GM12878 (cell line): Measurements from ENCODE around the gene AOPEP. TPM values are rescaled to one million over a fixed set of nuclear protein-coding genes. Genes with fewer than 3 reads are reported as not detected.

Experiments
- ATAC-seq: fragments of 200-7000 bp; cut with Tn5 transposase; 3 replicates; pipeline ENCODE4 v1.9.1; 2020; ENCODE audit warnings: mild to moderate bottlenecking, moderate library complexity
- BruUV-seq: library from RNA; stranded (reverse); fragments of 400-500 nt; replicated peaks from 2 replicates; lab custom pipeline; 2021; lab: Mats Ljungman, UMichigan
- CTCF ChIA-PET: fragments of 300-600 bp; sonication (Branson Sonifier 250); formaldehyde crosslinking; extraction: SDS; loops from one replicate; lab custom pipeline; 2021; ENCODE audit warnings: inconsistent platforms; lab: Yijun Ruan, JAX
- POLR2A ChIA-PET: fragments of 350-600 bp; formaldehyde crosslinking; extraction: SDS; loops from one replicate; lab custom pipeline; 2021; ENCODE audit warnings: inconsistent platforms; lab: Charles Lee
- RAD21 ChIA-PET: fragments of 300-600 bp; sonication (Branson Sonifier 250); formaldehyde crosslinking; loops from one replicate; lab custom pipeline; 2023; ENCODE audit warnings: antibody characterized with exemption; ENCODE audit not compliant: unreplicated experiment; lab: Charles Lee
- SMC1A ChIA-PET: fragments of 300-600 bp; sonication (Branson Sonifier 250); formaldehyde crosslinking; loops from one replicate; lab custom pipeline; 2023; ENCODE audit not compliant: unreplicated experiment, uncharacterized antibody; lab: Charles Lee
- DNase-seq: peaks from one replicate; pipeline ENCODE4 v3.0.0-alpha.2; 2011; ENCODE audit warnings: low read depth, low spot score
- FAIRE-seq: peaks from 3 replicates; lab custom pipeline; 2011; peaks lifted over from hg19 to GRCh38; lab: Jason Lieb, UNC
- H2AFZ ChIP-seq: 2 replicates; pipeline ENCODE4 v1.6.0; 2011; ENCODE audit warnings: low read depth, low read length, control low read depth; ENCODE audit not compliant: control insufficient read depth
- H3K27ac ChIP-seq: 2 replicates; pipeline ENCODE4 v1.5.1; 2011; ENCODE audit warnings: control low read depth; ENCODE audit not compliant: control insufficient read depth, insufficient read depth
- H3K27me3 ChIP-seq, 2 experiments: replicated peaks in 1 of 2; 2 replicates each; pipeline versions ENCODE4 v1.6.0 to v1.6.1; 2011; ENCODE audit warnings: low read length in 1 of 2; ENCODE audit not compliant: control insufficient read depth in 2 of 2, insufficient read depth in 2 of 2
- H3K36me3 ChIP-seq, 2 experiments: 2 replicates each; pipeline ENCODE4 v1.5.1; 2011; ENCODE audit warnings: low read length in 1 of 2; ENCODE audit not compliant: control insufficient read depth in 2 of 2, insufficient read depth in 2 of 2
- H3K4me1 ChIP-seq: 2 replicates; pipeline ENCODE4 v1.6.1; 2011; ENCODE audit warnings: mild to moderate bottlenecking, low read length, moderate library complexity, mixed read lengths; ENCODE audit not compliant: control insufficient read depth, insufficient read depth
- H3K4me2 ChIP-seq: 2 replicates; pipeline ENCODE4 v1.6.0; 2011; ENCODE audit warnings: control low read depth; ENCODE audit not compliant: control insufficient read depth, insufficient read depth
- H3K4me3 ChIP-seq: fragments of 200-600 bp; sonication (generic); 2 replicates; pipeline ENCODE4 v1.5.1; 2016
- H3K79me2 ChIP-seq: 2 replicates; pipeline ENCODE4 v1.6.0; 2011; ENCODE audit warnings: low read length; ENCODE audit not compliant: control insufficient read depth, insufficient read depth
- H3K9ac ChIP-seq: 2 replicates; pipeline ENCODE4 v1.8.0; 2011; ENCODE audit warnings: low read length, control low read depth, mixed read lengths; ENCODE audit not compliant: control insufficient read depth, insufficient read depth
- H3K9me3 ChIP-seq: replicated peaks from 3 replicates; pipeline ENCODE4 v1.5.1; 2011; ENCODE audit warnings: mild to moderate bottlenecking, low read length; ENCODE audit not compliant: control insufficient read depth, insufficient read depth
- H4K20me1 ChIP-seq: 2 replicates; pipeline ENCODE4 v1.6.0; 2011; ENCODE audit not compliant: control insufficient read depth, insufficient read depth
- CEBPB ChIP-seq, 2 experiments: fragments of 150-350 bp in 1 of 2; IDR thresholded peaks; 2 replicates each; pipeline ENCODE4 v1.6.1; 2012 to 2014; ENCODE audit warnings: low read depth in 2 of 2, low read length in 2 of 2, borderline replicate concordance in 1 of 2, inconsistent platforms in 1 of 2
- CHD1 ChIP-seq: IDR thresholded peaks from 2 replicates; pipeline ENCODE4 v1.6.1; 2012; ENCODE audit warnings: low read depth, low read length, improper control_type of control experiment
- EZH2 ChIP-seq: IDR thresholded peaks from 2 replicates; pipeline ENCODE4 v1.6.1; 2012; ENCODE audit warnings: low read depth, mild to moderate bottlenecking, control low read depth, inconsistent platforms, low read length, borderline replicate concordance; ENCODE audit not compliant: control insufficient read depth
- FOXM1 ChIP-seq: IDR thresholded peaks from 2 replicates; pipeline ENCODE4 v1.6.1; 2012; ENCODE audit warnings: low read depth, mild to moderate bottlenecking, inconsistent platforms, low read length, moderate library complexity
- HCFC1 ChIP-seq: fragments of 150-350 bp; IDR thresholded peaks from 2 replicates; pipeline ENCODE4 v1.6.1; 2014; ENCODE audit warnings: low read length
- HSF1 ChIP-seq: fragments of 150-350 bp; IDR thresholded peaks from 2 replicates; pipeline ENCODE4 v1.6.1; 2014; ENCODE audit warnings: mild to moderate bottlenecking, low read depth, low read length
- NFXL1 ChIP-seq: fragments of 450-650 bp; IDR thresholded peaks from 2 replicates; pipeline ENCODE4 v1.6.1; 2017; ENCODE audit warnings: antibody characterized with exemption, mild to moderate bottlenecking, borderline replicate concordance
- RUNX3 ChIP-seq: IDR thresholded peaks from 2 replicates; pipeline ENCODE4 v1.6.1; 2012; ENCODE audit warnings: low read length, inconsistent platforms
- SMARCA5 ChIP-seq: fragments of 450-650 bp; IDR thresholded peaks from 2 replicates; pipeline ENCODE4 v1.6.1; 2017; ENCODE audit warnings: mild to moderate bottlenecking
- ZNF207 ChIP-seq: fragments of 450-650 bp; IDR thresholded peaks from 2 replicates; pipeline ENCODE4 v1.6.1; 2014; ENCODE audit warnings: antibody characterized with exemption, mild to moderate bottlenecking, borderline replicate concordance
- ZNF24 ChIP-seq: fragments of 450-650 bp; IDR thresholded peaks from 2 replicates; pipeline ENCODE4 v1.6.1; 2017; ENCODE audit warnings: antibody characterized with exemption, mild to moderate bottlenecking
- ZSCAN29 ChIP-seq: fragments of 450-650 bp; IDR thresholded peaks from 2 replicates; pipeline ENCODE4 v1.6.1; 2017; ENCODE audit warnings: mild to moderate bottlenecking, moderate library complexity
- WGBS: methylation state at CpG from one replicate; pipeline ENCODE4 v1.1.6; 2016; ENCODE audit warnings: low lambda C conversion rate; ENCODE audit not compliant: insufficient replicate concordance, insufficient coverage; ENCODE audit errors: missing lambda C conversion rate; 5-methylcytosine and 5-hydroxymethylcytosine counted together
- in situ Hi-C: fragments of 300-500 bp; cut with MboI; formaldehyde crosslinking; loops from 9 replicates; pipeline ENCODE4 v1.14.3; 2018; ENCODE audit warnings: mixed read lengths
- intact Hi-C: fragments of 100-400 bp; cut with micrococcal nuclease; formaldehyde crosslinking; loops from one replicate; pipeline ENCODE4 v1.14.2; 2022; ENCODE audit not compliant: unreplicated experiment
- polyA plus RNA-seq, 11 experiments: library from polyadenylated mRNA; depleted of rRNA in 4 of 11; unstranded in 6 of 11; stranded (reverse) in 5 of 11; fragments of >200 nt; fragmentation: Nextera tagmentation in 4 of 11; fragmentation: Illumina TruSeq in 1 of 11; extraction: Ambion mirVana in 4 of 11; extraction: Trizol in 1 of 11; gene quantifications; 1 replicate in 1 of 11; 2 replicates in 10 of 11; pipeline versions ENCODE4 v1.2.1 to v1.2.3, GENCODE V29; 2011 to 2016; ENCODE audit warnings: inconsistent platforms in 2 of 11, missing spikeins in 2 of 11, low read depth in 1 of 11
- total RNA-seq, 4 experiments: library from RNA; depleted of rRNA in 3 of 4; stranded (reverse); fragments of >200 nt in 3 of 4; fragmentation: Illumina TruSeq in 1 of 4; extraction: Trizol in 1 of 4; gene quantifications; 2 replicates each; pipeline versions ENCODE4 v1.2.1 to v1.2.3, GENCODE V29; 2013 to 2021
- TF ChIP-seq, protein P1 (sequence below): fragments of 450-650 bp; IDR thresholded peaks from 2 replicates; pipeline ENCODE4 v1.6.1; 2018; ENCODE audit warnings: borderline replicate concordance, mild to moderate bottlenecking; ENCODE audit not compliant: partially characterized antibody
- TF ChIP-seq, protein P2 (sequence below): fragments of 450-650 bp; formaldehyde crosslinking; IDR thresholded peaks from 2 replicates; pipeline ENCODE4 v1.4.0; 2022; ENCODE audit warnings: mild to moderate bottlenecking, moderate library complexity

AOPEP gene
- total and polyA plus RNA-seq, 10 of the 15 experiments (the other 5 are each of a cell fraction or from before 2014, with no cell fraction given): 2.3 to 16.9 (median 10.1) TPM

GRCh38 chr9:95049761-95050160 lies 323.3 kb downstream of the AOPEP start (continued):
- TF ChIP-seq, protein P1, sequence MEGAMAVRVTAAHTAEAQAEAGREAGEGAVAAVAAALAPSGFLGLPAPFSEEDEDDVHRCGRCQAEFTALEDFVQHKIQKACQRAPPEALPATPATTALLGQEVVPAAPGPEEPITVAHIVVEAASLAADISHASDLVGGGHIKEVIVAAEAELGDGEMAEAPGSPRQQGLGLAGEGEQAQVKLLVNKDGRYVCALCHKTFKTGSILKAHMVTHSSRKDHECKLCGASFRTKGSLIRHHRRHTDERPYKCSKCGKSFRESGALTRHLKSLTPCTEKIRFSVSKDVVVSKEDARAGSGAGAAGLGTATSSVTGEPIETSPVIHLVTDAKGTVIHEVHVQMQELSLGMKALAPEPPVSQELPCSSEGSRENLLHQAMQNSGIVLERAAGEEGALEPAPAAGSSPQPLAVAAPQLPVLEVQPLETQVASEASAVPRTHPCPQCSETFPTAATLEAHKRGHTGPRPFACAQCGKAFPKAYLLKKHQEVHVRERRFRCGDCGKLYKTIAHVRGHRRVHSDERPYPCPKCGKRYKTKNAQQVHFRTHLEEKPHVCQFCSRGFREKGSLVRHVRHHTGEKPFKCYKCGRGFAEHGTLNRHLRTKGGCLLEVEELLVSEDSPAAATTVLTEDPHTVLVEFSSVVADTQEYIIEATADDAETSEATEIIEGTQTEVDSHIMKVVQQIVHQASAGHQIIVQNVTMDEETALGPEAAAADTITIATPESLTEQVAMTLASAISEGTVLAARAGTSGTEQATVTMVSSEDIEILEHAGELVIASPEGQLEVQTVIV: no peak
- TF ChIP-seq ZNF24: no peak
- TF ChIP-seq, all 136 proteins: peak for 0

DNA sequence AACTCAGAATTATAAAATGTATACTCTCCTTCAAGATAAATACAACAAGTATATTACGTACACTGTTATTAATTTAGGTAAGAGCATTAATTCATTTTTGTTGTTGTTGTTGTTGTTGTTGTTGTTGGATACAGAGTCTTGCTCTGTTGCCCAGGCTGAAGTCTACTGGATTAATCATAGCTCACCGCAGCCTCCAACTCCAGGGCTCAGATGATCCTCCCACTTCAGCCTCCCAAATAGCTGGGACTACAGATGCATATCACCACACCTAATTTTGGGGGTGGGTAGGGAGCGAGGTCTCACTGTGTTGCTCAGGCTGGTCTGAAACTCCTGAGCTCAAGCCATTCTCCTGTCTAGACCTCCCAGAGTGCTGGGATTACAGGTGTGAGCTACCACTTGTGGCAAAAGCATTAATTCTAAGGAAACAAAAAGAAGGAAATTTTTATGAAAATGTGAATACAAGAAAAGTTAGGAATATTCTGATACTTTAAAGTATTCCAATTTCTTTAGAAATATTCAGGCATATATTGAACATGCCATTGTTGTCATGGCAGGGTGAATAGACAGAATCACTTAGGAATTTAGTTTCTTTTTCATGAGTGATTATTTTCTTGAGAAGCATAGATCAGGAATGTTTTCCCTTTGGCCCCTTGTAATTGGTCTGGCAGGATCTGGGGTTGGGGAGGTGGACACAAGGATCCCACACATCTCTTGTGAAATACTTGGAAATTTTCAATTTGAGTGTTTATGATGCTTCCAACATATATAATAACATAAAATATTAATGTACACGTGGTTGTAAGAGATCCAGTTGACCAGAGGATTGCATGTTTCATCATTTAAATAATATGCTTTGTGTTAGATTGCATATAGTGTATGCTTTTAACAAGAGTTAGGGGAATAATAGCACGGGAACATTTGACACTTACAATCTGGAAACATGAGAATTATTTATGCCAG lies 327.4 kb downstream of the AOPEP start:
- ChIA-PET SMC1A (interaction anchor here (0.8 kb wide), 1 partner anchor 269 kb away, joined by 3 read pairs; no protein-coding TSS in a partner anchor), CTCF (interaction anchor here (0.7 to 1.2 kb wide), 6 partner anchors 8 to 373 kb away, joined by 3 read pairs; no protein-coding TSS in a partner anchor), POLR2A (no interaction called here), RAD21 (no interaction called here)
- 96% methylated on average over 5 of the region's 5 CpGs for WGBS
- no peak overlapping the region for H3K27ac ChIP-seq
- H3K4me2 ChIP-seq: no peak overlapping the region
- intact Hi-C loops: no loop called here
- no peaks in the 10 kb centered on the region for H3K36me3 ChIP-seq
- H3K4me3 ChIP-seq: no peak overlapping the region
- ATAC-seq (no peak), DNase-seq (no peak), FAIRE-seq (no peak)
- no peak overlapping the region for H2AFZ ChIP-seq
- H3K9me3 ChIP-seq: no peaks in the 10 kb centered on the region
- no peaks in the 10 kb centered on the region for H3K79me2 ChIP-seq
- no TSS peak for BruUV-seq
- H4K20me1 ChIP-seq: no peaks in the 10 kb centered on the region
- no peak overlapping the region for H3K9ac ChIP-seq
- in situ Hi-C loops: no loop called here
- no peaks in the 10 kb centered on the region for H3K4me1 ChIP-seq
- no peaks in the 10 kb centered on the region for H3K27me3 ChIP-seq
- TF ChIP-seq RUNX3 (no peak), ZNF207 (no peak), EZH2 (no peak), CEBPB (IDR thresholded peaks at IDR 0.05; ENCODE audit: borderline replicate concordance in 1 of 2, low read depth in 2 of 2, low read length in 2 of 2) (no peak), FOXM1 (no peak), NFXL1 (no peak), ZSCAN29 (no peak), HSF1 (no peak), SMARCA5 (no peak), HCFC1 (no peak), CHD1 (no peak)
- TF ChIP-seq, protein P2, sequence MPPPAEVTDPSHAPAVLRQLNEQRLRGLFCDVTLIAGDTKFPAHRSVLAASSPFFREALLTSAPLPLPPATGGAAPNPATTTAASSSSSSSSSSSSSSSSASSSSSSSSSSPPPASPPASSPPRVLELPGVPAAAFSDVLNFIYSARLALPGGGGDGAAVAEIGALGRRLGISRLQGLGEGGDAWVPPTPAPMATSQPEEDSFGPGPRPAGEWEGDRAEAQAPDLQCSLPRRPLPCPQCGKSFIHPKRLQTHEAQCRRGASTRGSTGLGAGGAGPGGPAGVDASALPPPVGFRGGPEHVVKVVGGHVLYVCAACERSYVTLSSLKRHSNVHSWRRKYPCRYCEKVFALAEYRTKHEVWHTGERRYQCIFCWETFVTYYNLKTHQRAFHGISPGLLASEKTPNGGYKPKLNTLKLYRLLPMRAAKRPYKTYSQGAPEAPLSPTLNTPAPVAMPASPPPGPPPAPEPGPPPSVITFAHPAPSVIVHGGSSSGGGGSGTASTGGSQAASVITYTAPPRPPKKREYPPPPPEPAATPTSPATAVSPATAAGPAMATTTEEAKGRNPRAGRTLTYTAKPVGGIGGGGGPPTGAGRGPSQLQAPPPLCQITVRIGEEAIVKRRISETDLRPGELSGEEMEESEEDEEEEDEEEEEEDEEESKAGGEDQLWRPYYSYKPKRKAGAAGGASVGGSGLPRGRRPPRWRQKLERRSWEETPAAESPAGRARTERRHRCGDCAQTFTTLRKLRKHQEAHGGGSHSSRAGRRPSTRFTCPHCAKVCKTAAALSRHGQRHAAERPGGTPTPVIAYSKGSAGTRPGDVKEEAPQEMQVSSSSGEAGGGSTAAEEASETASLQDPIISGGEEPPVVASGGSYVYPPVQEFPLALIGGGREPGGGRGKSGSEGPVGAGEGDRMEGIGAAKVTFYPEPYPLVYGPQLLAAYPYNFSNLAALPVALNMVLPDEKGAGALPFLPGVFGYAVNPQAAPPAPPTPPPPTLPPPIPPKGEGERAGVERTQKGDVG (CRISPR knock-in tag): no peak
